NCI-H1105 treated with DMSO at 0.1 percent for 48 hours (cell line): ENCODE results near the gene NR1H2.
"Not testable (repeated sequence)": the region's sequence is repeated elsewhere in the genome, so short reads cannot be mapped to it uniquely, and the experiment has no call there.

Source experiments
- DNase-seq: peaks from one replicate; lab custom pipeline; 2025; lab: John Stamatoyannopoulos, UW

The NR1H2 gene

GRCh38 chr19:50378169-50378862, 2.1 kb downstream of the NR1H2 start:
- no peak for DNase-seq

- no peak for DNase-seq
These were observed 2.6 kb downstream of the NR1H2 start for GRCh38 chr19:50378863-50379236.

- DNase-seq, result no peak
These were observed 3.3 kb downstream of the NR1H2 start for GRCh38 chr19:50379602-50380001.

GRCh38 chr19:50380137-50380536, 3.9 kb downstream of the NR1H2 start:
- DNase-seq, result no peak

- no peak for DNase-seq
These were observed 4.5 kb downstream of the NR1H2 start for GRCh38 chr19:50380751-50381151.

GRCh38 chr19:50381881-50382729, 5.8 kb downstream of the NR1H2 start:
- DNase-seq, result no peak

GRCh38 chr19:50383001-50383851, 7.0 kb downstream of the NR1H2 start:
- DNase-seq, result no peak

- DNase-seq, result peak; percentile 99
These were observed 7.8 kb downstream of the NR1H2 start, which contains the start of gene POLD1 for GRCh38 chr19:50383852-50384684. Gene POLD1, plus strand, starts transcription at chr19:50384347. Its CDS starts 14,505 bp downstream, at chr19:50398852.

- peak; percentile 25 for DNase-seq
These were observed 8.7 kb downstream of the NR1H2 start for GRCh38 chr19:50384685-50385535.

- DNase-seq, result no peak
These were observed 11.1 kb downstream of the NR1H2 start for GRCh38 chr19:50387176-50387867.

- no peak for DNase-seq
These were observed 11.6 kb downstream of the NR1H2 start for GRCh38 chr19:50387868-50388245.

GRCh38 chr19:50390295-50390694, 14.0 kb downstream of the NR1H2 start:
- DNase-seq, result not testable (repeated sequence)

- DNase-seq, result not testable (repeated sequence)
These were observed 14.7 kb downstream of the NR1H2 start for GRCh38 chr19:50390952-50391351.

- no peak for DNase-seq
These were observed 16.5 kb downstream of the NR1H2 start for GRCh38 chr19:50392759-50393158.

- no peak for DNase-seq
These were observed 17.3 kb downstream of the NR1H2 start for GRCh38 chr19:50393589-50393988.

GRCh38 chr19:50394017-50394416, 17.8 kb downstream of the NR1H2 start:
- no peak for DNase-seq

GRCh38 chr19:50398675-50399367, 22.6 kb downstream of the NR1H2 start:
- no peak for DNase-seq

GRCh38 chr19:50399368-50399745, 23.1 kb downstream of the NR1H2 start:
- DNase-seq, result no peak
